ENCODE data around the gene NFASC. TPM values are rescaled to one million over a fixed set of nuclear protein-coding genes. Genes with fewer than 3 reads are reported as not detected.

Gene NFASC
- total RNA-seq, 4 donors from 2014 or later: 12.7 to 41.7 (median 19.2) TPM

GRCh38 chr1:204889681-204890383, 19.2 kb downstream of the NFASC start:
- Histone ChIP-seq H3K9me3 (no peaks in the 10 kb centered on the region), H3K27ac (no peak overlapping the region), H3K27me3 (no peaks in the 10 kb centered on the region), H3K4me1 (no peaks in the 10 kb centered on the region), H3K4me3 (no peak overlapping the region), H3K36me3 (no peaks in the 10 kb centered on the region)
- DNase-seq (ENCODE audit: low spot score in 2 of 2): no peak
- WGBS: 47% methylated on average over 8 of the region's 8 CpGs
- TF ChIP-seq POLR2AphosphoS5 (IDR thresholded peaks at IDR 0.05) (no peak), POLR2A (IDR thresholded peaks at IDR 0.05) (no peak), EP300 (IDR thresholded peaks at IDR 0.05) (no peak), CTCF (IDR thresholded peaks at IDR 0.05) (no peak)

DNA sequence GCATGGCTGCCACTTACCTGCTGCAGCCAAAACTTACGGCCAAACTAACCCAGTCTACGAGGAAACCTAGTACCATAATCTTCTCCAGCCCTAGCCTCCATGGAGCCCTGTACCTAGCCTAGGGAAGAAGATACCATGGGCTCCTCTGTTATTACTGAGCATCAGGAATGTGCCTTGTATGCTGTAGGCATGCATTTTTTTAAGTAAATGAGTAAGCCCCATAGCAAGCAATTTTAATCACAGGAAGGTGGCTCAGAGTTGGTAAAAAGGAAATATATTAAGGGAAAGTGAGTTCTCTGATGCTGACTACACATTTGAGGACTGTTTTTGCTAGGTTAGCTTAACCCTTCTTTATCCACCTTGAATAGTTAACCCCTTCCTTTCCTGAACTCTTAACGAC, 21.2 kb downstream of the NFASC start:
- TF ChIP-seq POLR2A (IDR thresholded peaks at IDR 0.05) (no peak), CTCF (IDR thresholded peaks at IDR 0.05) (no peak), POLR2AphosphoS5 (IDR thresholded peaks at IDR 0.05) (no peak), EP300 (IDR thresholded peaks at IDR 0.05) (no peak)
- Histone ChIP-seq H3K4me1 (no peaks in the 10 kb centered on the region), H3K36me3 (no peaks in the 10 kb centered on the region), H3K27me3 (peaks cover 9% of the 10 kb centered on the region), H3K27ac (no peak overlapping the region), H3K4me3 (no peak overlapping the region), H3K9me3 (no peaks in the 10 kb centered on the region)
- 57% methylated on average over 3 of the region's 3 CpGs for WGBS
- no peak for DNase-seq (ENCODE audit: low spot score in 2 of 2)

DNA sequence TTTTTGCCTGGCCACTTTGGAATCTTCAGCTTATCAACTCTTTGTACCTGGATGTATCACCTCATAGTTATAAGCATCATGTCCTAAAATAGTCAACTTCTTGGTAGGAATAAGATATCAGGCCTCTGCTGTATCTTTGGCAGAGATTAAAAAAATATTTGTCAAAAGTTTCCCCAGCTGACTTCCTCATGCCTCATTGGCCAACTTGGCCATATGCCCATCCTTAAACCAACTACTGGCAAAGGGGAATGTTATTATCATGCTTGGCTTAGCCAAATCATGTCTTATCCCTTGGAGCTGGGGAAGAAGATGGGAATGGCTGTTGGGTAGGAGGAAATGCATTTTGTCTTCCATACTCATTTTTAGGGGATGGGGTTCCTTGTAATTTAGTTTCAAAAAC, 23.4 kb downstream of the NFASC start:
- no peaks in the 10 kb centered on the region for H3K36me3 ChIP-seq
- no peak for DNase-seq (ENCODE audit: low spot score in 2 of 2)
- no peak overlapping the region for H3K4me3 ChIP-seq
- H3K27ac ChIP-seq: no peak overlapping the region
- H3K27me3 ChIP-seq: peaks cover 15% of the 10 kb centered on the region
- no peaks in the 10 kb centered on the region for H3K9me3 ChIP-seq
- TF ChIP-seq POLR2AphosphoS5 (IDR thresholded peaks at IDR 0.05) (no peak), POLR2A (IDR thresholded peaks at IDR 0.05) (no peak), CTCF (IDR thresholded peaks at IDR 0.05) (no peak), EP300 (IDR thresholded peaks at IDR 0.05) (no peak)
- H3K4me1 ChIP-seq: no peaks in the 10 kb centered on the region

- Histone ChIP-seq H3K27ac (no peak overlapping the region), H3K9me3 (no peaks in the 10 kb centered on the region), H3K4me1 (no peaks in the 10 kb centered on the region), H3K36me3 (no peaks in the 10 kb centered on the region), H3K27me3 (peaks cover 15% of the 10 kb centered on the region), H3K4me3 (no peak overlapping the region)
- TF ChIP-seq POLR2AphosphoS5 (IDR thresholded peaks at IDR 0.05): no peak
- no peak for TF ChIP-seq EP300 (IDR thresholded peaks at IDR 0.05)
- TF ChIP-seq CTCF (IDR thresholded peaks at IDR 0.05): no peak
- no peak for TF ChIP-seq POLR2A (IDR thresholded peaks at IDR 0.05)
- WGBS: 62% methylated on average over 1 of the region's 1 CpG
- DNase-seq (ENCODE audit: low spot score in 2 of 2): no peak
Measured at GRCh38 chr1:204894606-204895005, 23.9 kb downstream of the NFASC start.

DNA sequence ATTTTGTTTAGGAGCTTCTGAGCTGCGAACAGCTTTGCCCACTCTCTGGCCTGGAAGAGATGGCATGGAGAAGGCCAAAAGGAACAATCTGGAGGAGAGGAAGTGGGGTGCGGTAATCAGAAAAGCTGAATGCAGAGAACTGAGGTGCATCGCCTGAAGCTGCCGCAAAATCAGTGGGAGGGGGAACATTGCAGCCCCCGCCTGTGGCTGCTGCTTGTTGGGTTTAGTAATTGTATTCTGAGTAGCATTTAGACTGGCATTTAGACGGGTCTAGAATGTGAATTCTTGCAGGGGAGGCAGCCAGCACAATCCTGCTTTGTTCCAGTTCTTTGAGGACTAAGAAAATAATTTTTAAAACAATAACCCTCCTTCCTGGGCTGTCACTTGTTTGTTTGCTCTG, 25.4 kb downstream of the NFASC start:
- H3K9me3 ChIP-seq: no peaks in the 10 kb centered on the region
- WGBS: 82% methylated on average over 6 of the region's 6 CpGs

More for the DNA sequence above, 25.4 kb downstream of the NFASC start:
- Histone ChIP-seq H3K4me1 (no peaks in the 10 kb centered on the region), H3K27me3 (peaks cover 18% of the 10 kb centered on the region), H3K36me3 (no peaks in the 10 kb centered on the region), H3K4me3 (no peak overlapping the region), H3K27ac (no peak overlapping the region)
- no peak for DNase-seq (ENCODE audit: low spot score in 2 of 2)
- TF ChIP-seq CTCF (IDR thresholded peaks at IDR 0.05) (no peak), POLR2A (IDR thresholded peaks at IDR 0.05) (no peak), POLR2AphosphoS5 (IDR thresholded peaks at IDR 0.05) (no peak), EP300 (IDR thresholded peaks at IDR 0.05) (no peak)

All from suprapubic skin (tissue), 4 donors.